ENCODE measurements around the gene TUB.

The TUB gene

GRCh38 chr11:8080674-8081590 lies at the start of gene TUB:
TUB (plus strand) TSS chr11:8081211; CDS start chr11:8081511, 300 bp downstream.
- no peak for DNase-seq (ENCODE audit: low read depth in 1 of 2, low spot score in 1 of 2)

GRCh38 chr11:8031248-8032115 lies 49.5 kb upstream of the TUB start:
- no peak for DNase-seq (ENCODE audit: low read depth in 1 of 2, low spot score in 1 of 2)

GRCh38 chr11:8032122-8032521 lies 48.9 kb upstream of the TUB start:
- DNase-seq (ENCODE audit: low read depth in 1 of 2, low spot score in 1 of 2) = no peak

- DNase-seq (ENCODE audit: low read depth in 1 of 2, low spot score in 1 of 2) = no peak
Observed at GRCh38 chr11:8032576-8033304, 48.3 kb upstream of the TUB start.

GRCh38 chr11:8033305-8034105 lies 47.5 kb upstream of the TUB start:
- DNase-seq (ENCODE audit: low read depth in 1 of 2, low spot score in 1 of 2) = peak; percentile 16 to 27

- DNase-seq (ENCODE audit: low read depth in 1 of 2, low spot score in 1 of 2) = no peak
Observed at GRCh38 chr11:8034106-8034585, 46.9 kb upstream of the TUB start.

GRCh38 chr11:8034604-8035190 lies 46.3 kb upstream of the TUB start:
- no peak for DNase-seq (ENCODE audit: low read depth in 1 of 2, low spot score in 1 of 2)

GRCh38 chr11:8035200-8035855 lies 45.7 kb upstream of the TUB start:
- DNase-seq (ENCODE audit: low read depth in 1 of 2, low spot score in 1 of 2) = no peak

GRCh38 chr11:8036002-8036802 lies 44.8 kb upstream of the TUB start:
- no peak for DNase-seq (ENCODE audit: low read depth in 1 of 2, low spot score in 1 of 2)

- DNase-seq (ENCODE audit: low read depth in 1 of 2, low spot score in 1 of 2) = no peak
Observed at GRCh38 chr11:8036986-8037385, 44.0 kb upstream of the TUB start.

GRCh38 chr11:8038393-8038792 lies 42.6 kb upstream of the TUB start:
- DNase-seq (ENCODE audit: low read depth in 1 of 2, low spot score in 1 of 2) = no peak

- no peak for DNase-seq (ENCODE audit: low read depth in 1 of 2, low spot score in 1 of 2)
Observed at GRCh38 chr11:8038811-8039529, 42.0 kb upstream of the TUB start.

- DNase-seq (ENCODE audit: low read depth in 1 of 2, low spot score in 1 of 2) = no peak
Observed at GRCh38 chr11:8039530-8040260, 41.3 kb upstream of the TUB start.

GRCh38 chr11:8040261-8040920 lies 40.6 kb upstream of the TUB start:
- DNase-seq (ENCODE audit: low read depth in 1 of 2, low spot score in 1 of 2) = no peak

- DNase-seq (ENCODE audit: low read depth in 1 of 2, low spot score in 1 of 2) = no peak
Observed at GRCh38 chr11:8040921-8041285, 40.1 kb upstream of the TUB start.

GRCh38 chr11:8041576-8041975 lies 39.4 kb upstream of the TUB start:
- no peak for DNase-seq (ENCODE audit: low read depth in 1 of 2, low spot score in 1 of 2)

- DNase-seq (ENCODE audit: low read depth in 1 of 2, low spot score in 1 of 2) = no peak
Observed at GRCh38 chr11:8043756-8044155, 37.3 kb upstream of the TUB start.

Measured in activated CD4-positive, alpha-beta T cell treated with anti-CD3 and anti-CD28 coated beads, Interleukin-2, amount 50 U/mL, for 24 hours (primary cell).